Measurements from ENCODE around the gene STUM.

The STUM gene

DNA sequence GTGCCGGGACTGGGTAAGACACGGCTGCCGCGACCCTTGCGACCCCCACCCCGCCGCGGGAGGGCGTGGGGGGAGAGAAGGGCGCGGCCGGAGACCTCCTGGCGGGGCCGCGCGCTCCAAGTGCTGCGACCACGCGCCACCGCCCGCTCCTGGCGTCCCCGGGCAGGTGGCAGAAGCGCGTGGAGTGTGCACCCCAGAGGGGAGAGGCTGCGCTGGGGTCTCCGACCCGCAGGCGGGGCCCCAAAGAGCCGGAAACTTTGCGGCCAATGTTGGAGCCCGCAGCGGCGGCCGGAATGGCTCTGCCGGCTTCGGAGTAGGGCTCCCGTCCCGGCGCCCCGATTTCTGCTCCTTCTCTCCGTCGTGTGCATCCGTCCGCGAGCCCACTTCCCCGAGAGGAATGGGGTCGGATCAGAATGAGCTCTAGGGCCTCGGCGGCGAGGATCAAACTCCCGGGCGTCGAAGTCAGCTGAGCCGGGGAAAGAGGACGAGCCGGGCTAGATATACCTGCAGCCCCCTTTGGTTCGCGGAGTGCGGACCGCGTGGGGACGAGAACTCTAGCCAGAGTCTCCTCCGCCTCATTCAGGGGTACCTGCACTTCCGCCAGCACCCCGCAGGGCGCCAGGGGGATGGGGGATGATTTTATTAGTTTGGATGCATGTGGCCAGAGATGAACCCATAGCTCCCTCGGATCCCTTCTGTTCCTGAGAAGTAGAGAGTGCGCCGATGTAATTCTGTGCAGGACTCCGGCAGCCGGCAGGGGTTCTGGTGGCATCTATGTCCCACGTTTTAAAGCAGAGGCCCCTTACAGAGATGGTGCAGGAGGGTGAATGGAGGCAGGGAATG lies 751 bp downstream of the STUM start:
- Histone ChIP-seq H4K20me1 (ENCODE audit: low read depth, low read length) (no peaks in the 10 kb centered on the region), H3K9me3 (ENCODE audit: insufficient read depth, low read length) (no peaks in the 10 kb centered on the region), H3K9me2 (replicated peaks; ENCODE audit: insufficient read depth, low read length) (no peaks in the 10 kb centered on the region), H2AFZ (ENCODE audit: low read depth, low read length, severe bottlenecking) (no peak overlapping the region), H3K27me3 (ENCODE audit: low read length) (no peaks in the 10 kb centered on the region), H3K27ac (ENCODE audit: low read depth, low read length) (no peak overlapping the region), H3K4me2 (ENCODE audit: low read depth, low read length, poor library complexity, severe bottlenecking) (no peak overlapping the region), H3K4me3 (ENCODE audit: insufficient read depth, low read length, poor library complexity, severe bottlenecking) (no peak overlapping the region), H3K79me2 (ENCODE audit: insufficient read depth, low read length) (no peaks in the 10 kb centered on the region), H3F3A (ENCODE audit: insufficient read depth) (no peaks in the 10 kb centered on the region), H3K36me3 (ENCODE audit: low read length) (no peaks in the 10 kb centered on the region), H3K9ac (ENCODE audit: low read length) (no peak overlapping the region)
- TF ChIP-seq, protein P1, sequence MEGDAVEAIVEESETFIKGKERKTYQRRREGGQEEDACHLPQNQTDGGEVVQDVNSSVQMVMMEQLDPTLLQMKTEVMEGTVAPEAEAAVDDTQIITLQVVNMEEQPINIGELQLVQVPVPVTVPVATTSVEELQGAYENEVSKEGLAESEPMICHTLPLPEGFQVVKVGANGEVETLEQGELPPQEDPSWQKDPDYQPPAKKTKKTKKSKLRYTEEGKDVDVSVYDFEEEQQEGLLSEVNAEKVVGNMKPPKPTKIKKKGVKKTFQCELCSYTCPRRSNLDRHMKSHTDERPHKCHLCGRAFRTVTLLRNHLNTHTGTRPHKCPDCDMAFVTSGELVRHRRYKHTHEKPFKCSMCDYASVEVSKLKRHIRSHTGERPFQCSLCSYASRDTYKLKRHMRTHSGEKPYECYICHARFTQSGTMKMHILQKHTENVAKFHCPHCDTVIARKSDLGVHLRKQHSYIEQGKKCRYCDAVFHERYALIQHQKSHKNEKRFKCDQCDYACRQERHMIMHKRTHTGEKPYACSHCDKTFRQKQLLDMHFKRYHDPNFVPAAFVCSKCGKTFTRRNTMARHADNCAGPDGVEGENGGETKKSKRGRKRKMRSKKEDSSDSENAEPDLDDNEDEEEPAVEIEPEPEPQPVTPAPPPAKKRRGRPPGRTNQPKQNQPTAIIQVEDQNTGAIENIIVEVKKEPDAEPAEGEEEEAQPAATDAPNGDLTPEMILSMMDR (IDR thresholded peaks at IDR 0.05; ENCODE audit: insufficient read depth, low read length, poor library complexity, severe bottlenecking) = no peak
- 0 out of 2 replicates have a peak, but pooled peaks have one; percentile 86 for TF ChIP-seq EZH2phosphoT487 (conservative IDR thresholded peaks at IDR 0.05; ENCODE audit: low read length)

DNA sequence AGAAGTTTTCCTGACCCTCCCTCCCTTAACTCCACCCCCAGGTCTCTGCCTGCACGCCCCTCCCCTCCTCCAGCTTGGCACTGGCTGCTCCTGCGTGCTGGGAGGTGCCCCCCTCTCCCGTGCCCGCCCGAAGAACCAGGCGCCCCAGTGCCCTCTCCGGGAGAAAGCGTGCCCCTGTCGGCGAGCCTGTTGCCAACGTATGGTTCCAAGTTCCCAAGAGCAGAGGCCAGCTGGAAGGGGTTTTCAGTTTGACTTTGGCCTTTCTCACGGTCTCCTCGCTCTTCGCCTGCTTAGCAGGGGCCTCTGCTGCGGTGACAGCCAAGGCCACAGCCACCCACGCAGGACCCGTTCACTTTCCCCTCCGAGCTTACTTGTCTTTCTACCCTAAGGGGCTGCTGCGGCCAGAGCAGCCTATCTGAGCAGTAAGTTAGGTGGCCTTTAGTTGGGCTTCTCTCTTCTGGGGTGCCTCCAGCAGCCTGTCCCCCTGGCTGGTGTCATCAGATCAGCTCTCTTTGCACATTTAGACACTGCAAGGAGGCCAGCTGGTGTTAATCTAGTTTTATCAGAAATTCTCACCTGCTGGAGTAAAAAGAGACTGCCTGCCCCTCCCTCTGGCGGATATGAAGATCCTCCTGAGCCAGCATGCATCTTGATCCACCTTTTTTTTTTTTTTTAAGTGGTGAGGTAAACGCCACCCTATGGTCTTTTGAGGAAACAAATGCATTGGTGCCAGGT lies 1.5 kb downstream of the STUM start:
- Histone ChIP-seq H2AFZ (ENCODE audit: low read depth, low read length, severe bottlenecking) (no peak overlapping the region), H3K79me2 (ENCODE audit: insufficient read depth, low read length) (no peaks in the 10 kb centered on the region), H3K9me3 (ENCODE audit: insufficient read depth, low read length) (no peaks in the 10 kb centered on the region), H3K4me2 (ENCODE audit: low read depth, low read length, poor library complexity, severe bottlenecking) (no peak overlapping the region), H3F3A (ENCODE audit: insufficient read depth) (no peaks in the 10 kb centered on the region), H3K27ac (ENCODE audit: low read depth, low read length) (no peak overlapping the region), H3K36me3 (ENCODE audit: low read length) (no peaks in the 10 kb centered on the region), H3K27me3 (ENCODE audit: low read length) (no peaks in the 10 kb centered on the region), H3K4me3 (ENCODE audit: insufficient read depth, low read length, poor library complexity, severe bottlenecking) (no peak overlapping the region), H4K20me1 (ENCODE audit: low read depth, low read length) (no peaks in the 10 kb centered on the region), H3K9me2 (replicated peaks; ENCODE audit: insufficient read depth, low read length) (no peaks in the 10 kb centered on the region), H3K9ac (ENCODE audit: low read length) (no peak overlapping the region)
- TF ChIP-seq, protein P1 (IDR thresholded peaks at IDR 0.05; ENCODE audit: insufficient read depth, low read length, poor library complexity, severe bottlenecking) = no peak
- no peak for TF ChIP-seq EZH2phosphoT487 (conservative IDR thresholded peaks at IDR 0.05; ENCODE audit: low read length)

DNA sequence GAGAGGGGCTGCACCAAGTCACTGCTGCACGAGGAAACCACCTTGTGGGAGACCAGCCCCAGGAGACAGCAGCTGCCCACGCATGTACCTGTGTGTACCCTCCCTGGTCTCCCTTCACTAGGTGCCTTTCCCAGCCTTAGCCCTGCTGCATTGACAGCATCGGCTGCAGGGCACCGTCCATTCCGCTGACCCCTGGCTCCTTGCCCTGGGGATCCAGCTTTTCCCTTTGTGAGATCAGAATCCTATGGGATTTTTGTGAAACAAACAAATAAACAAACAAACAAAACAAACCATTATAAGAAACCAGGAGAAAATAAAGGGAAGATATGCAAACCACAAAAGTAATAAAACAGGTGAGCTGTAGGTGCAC lies 2.1 kb downstream of the STUM start:
- Histone ChIP-seq H3K27me3 (ENCODE audit: low read length) (no peaks in the 10 kb centered on the region), H3K27ac (ENCODE audit: low read depth, low read length) (no peak overlapping the region), H4K20me1 (ENCODE audit: low read depth, low read length) (no peaks in the 10 kb centered on the region), H2AFZ (ENCODE audit: low read depth, low read length, severe bottlenecking) (no peak overlapping the region), H3K9me2 (replicated peaks; ENCODE audit: insufficient read depth, low read length) (no peaks in the 10 kb centered on the region), H3K9ac (ENCODE audit: low read length) (no peak overlapping the region), H3K4me2 (ENCODE audit: low read depth, low read length, poor library complexity, severe bottlenecking) (no peak overlapping the region), H3K9me3 (ENCODE audit: insufficient read depth, low read length) (no peaks in the 10 kb centered on the region), H3K36me3 (ENCODE audit: low read length) (no peaks in the 10 kb centered on the region), H3K4me3 (ENCODE audit: insufficient read depth, low read length, poor library complexity, severe bottlenecking) (no peak overlapping the region), H3F3A (ENCODE audit: insufficient read depth) (no peaks in the 10 kb centered on the region), H3K79me2 (ENCODE audit: insufficient read depth, low read length) (no peaks in the 10 kb centered on the region)
- no peak for TF ChIP-seq EZH2phosphoT487 (conservative IDR thresholded peaks at IDR 0.05; ENCODE audit: low read length)
- TF ChIP-seq, protein P1 (IDR thresholded peaks at IDR 0.05; ENCODE audit: insufficient read depth, low read length, poor library complexity, severe bottlenecking) = no peak

All from SU-DHL-6 (cell line).